Mesothelial cell of epicardium (in vitro differentiated cells): ENCODE measurements around the gene SEMA5A. TPM values are rescaled to one million over a fixed set of nuclear protein-coding genes. Genes with fewer than 3 reads are reported as not detected.

Source experiments
- DNase-seq, 2 experiments: peaks; one replicate each; pipeline ENCODE4 v3.0.0; 2021; ENCODE audit warnings: low spot score in 2 of 2; ENCODE audit not compliant: unreplicated experiment in 2 of 2
- H3K27ac Mint-ChIP-seq: 2 replicates; pipeline ENCODE4 v1.8.0; 2021; ENCODE audit warnings: mixed read lengths
- H3K27me3 Mint-ChIP-seq: 2 replicates; pipeline ENCODE4 v1.8.0; 2021; ENCODE audit warnings: low read depth, mixed read lengths
- H3K36me3 Mint-ChIP-seq: 2 replicates; pipeline ENCODE4 v1.8.0; 2021; ENCODE audit warnings: mixed read lengths
- H3K4me1 Mint-ChIP-seq: 2 replicates; pipeline ENCODE4 v1.8.0; 2021; ENCODE audit warnings: mixed read lengths
- H3K4me3 Mint-ChIP-seq: 2 replicates; pipeline ENCODE4 v1.8.0; 2021; ENCODE audit warnings: mild to moderate bottlenecking, moderate library complexity, mixed read lengths
- H3K9me3 Mint-ChIP-seq: 2 replicates; pipeline ENCODE4 v1.8.0; 2021; ENCODE audit warnings: mixed read lengths
- total RNA-seq: library from RNA; stranded (reverse); gene quantifications from 3 replicates; pipeline ENCODE4 v1.2.1, GENCODE V29; 2021
- TF ChIP-seq, protein P1 (sequence below): fragments of 200-600 bp; sonication (generic); IDR thresholded peaks from one replicate; pipeline ENCODE4 v1.5.0; 2021; ENCODE audit warnings: antibody characterized with exemption; ENCODE audit not compliant: unreplicated experiment

SEMA5A gene
- total RNA-seq, 1 donor from 2014 or later: 26.7 TPM

DNA sequence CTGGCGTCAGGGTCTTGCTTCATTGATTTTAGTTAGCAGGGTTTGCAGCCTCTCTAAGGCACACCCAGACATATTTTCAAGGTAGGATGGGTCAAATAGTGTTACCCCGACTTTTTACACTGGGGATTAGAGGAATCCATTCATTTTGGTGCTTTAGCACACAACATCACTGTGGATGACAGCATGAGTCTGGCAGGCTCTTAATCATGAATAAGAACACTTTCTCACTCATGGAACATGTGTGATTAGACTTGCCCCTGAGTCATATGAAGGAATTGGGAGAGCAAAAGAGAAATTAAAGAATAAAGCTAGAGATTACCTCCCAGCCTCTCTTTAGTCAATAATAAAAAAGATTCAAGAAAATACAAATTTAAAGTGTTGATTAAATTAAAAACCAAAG lies 175.6 kb downstream of the SEMA5A start:
- no peaks in the 10 kb centered on the region for H3K27me3 Mint-ChIP-seq
- H3K36me3 Mint-ChIP-seq: peaks cover 11% of the 10 kb centered on the region
- TF ChIP-seq, protein P1, sequence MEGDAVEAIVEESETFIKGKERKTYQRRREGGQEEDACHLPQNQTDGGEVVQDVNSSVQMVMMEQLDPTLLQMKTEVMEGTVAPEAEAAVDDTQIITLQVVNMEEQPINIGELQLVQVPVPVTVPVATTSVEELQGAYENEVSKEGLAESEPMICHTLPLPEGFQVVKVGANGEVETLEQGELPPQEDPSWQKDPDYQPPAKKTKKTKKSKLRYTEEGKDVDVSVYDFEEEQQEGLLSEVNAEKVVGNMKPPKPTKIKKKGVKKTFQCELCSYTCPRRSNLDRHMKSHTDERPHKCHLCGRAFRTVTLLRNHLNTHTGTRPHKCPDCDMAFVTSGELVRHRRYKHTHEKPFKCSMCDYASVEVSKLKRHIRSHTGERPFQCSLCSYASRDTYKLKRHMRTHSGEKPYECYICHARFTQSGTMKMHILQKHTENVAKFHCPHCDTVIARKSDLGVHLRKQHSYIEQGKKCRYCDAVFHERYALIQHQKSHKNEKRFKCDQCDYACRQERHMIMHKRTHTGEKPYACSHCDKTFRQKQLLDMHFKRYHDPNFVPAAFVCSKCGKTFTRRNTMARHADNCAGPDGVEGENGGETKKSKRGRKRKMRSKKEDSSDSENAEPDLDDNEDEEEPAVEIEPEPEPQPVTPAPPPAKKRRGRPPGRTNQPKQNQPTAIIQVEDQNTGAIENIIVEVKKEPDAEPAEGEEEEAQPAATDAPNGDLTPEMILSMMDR: no peak
- DNase-seq: no peak
- H3K4me3 Mint-ChIP-seq: no peak overlapping the region
- H3K4me1 Mint-ChIP-seq: peaks cover 8% of the 10 kb centered on the region
- H3K9me3 Mint-ChIP-seq: peaks cover 10% of the 10 kb centered on the region
- H3K27ac Mint-ChIP-seq: no peak overlapping the region

DNA sequence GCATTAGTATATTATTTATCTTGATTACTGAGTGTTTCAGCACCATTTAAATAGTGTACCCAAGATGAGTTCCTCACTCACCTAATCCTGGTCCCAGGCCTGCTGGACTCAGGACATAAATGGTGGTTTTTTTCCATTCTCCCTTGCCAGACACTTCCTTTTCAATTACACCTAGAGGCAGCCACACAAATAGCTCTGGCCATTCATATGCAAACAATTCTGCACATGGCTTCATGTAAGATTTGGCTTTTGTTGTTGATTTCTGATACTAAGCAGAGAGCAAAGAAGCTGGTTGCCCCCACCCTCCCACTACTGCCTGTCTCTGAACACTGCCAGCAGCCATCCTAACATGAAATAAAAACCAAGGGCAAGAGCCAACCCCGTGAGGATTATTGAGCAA lies 180.4 kb downstream of the SEMA5A start:
- H3K4me1 Mint-ChIP-seq: peaks cover 14% of the 10 kb centered on the region
- peaks cover 14% of the 10 kb centered on the region for H3K9me3 Mint-ChIP-seq
- TF ChIP-seq, protein P1: no peak
- no peaks in the 10 kb centered on the region for H3K27me3 Mint-ChIP-seq
- DNase-seq: no peak
- peaks cover 11% of the 10 kb centered on the region for H3K36me3 Mint-ChIP-seq
- H3K27ac Mint-ChIP-seq: no peak overlapping the region
- H3K4me3 Mint-ChIP-seq: no peak overlapping the region

DNA sequence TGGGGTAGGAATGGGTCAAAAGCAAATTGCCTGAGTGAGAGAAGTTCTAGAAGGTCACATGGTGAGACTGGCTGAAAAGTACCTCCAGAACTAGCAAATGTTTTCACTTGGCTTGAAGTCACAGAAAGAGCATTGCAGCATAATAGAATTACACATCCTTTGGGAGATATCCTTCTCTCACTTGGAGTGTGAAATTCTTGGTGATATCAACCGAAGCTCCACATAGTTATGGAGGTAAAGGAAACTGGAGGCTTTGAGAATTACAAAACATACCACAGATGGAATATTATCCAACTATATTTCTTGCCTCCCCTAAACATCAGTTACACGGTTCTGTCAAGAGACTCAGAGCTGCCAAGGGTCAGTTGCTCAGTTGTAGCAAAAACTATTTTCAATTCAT lies 182.4 kb downstream of the SEMA5A start:
- DNase-seq: no peak
- no peak overlapping the region for H3K4me3 Mint-ChIP-seq
- peak overlapping the region; percentile 85 for H3K27ac Mint-ChIP-seq
- H3K4me1 Mint-ChIP-seq: peaks cover 21% of the 10 kb centered on the region
- H3K27me3 Mint-ChIP-seq: no peaks in the 10 kb centered on the region
- TF ChIP-seq, protein P1: no peak
- peaks cover 4% of the 10 kb centered on the region for H3K9me3 Mint-ChIP-seq
- H3K36me3 Mint-ChIP-seq: peaks cover 2% of the 10 kb centered on the region

DNA sequence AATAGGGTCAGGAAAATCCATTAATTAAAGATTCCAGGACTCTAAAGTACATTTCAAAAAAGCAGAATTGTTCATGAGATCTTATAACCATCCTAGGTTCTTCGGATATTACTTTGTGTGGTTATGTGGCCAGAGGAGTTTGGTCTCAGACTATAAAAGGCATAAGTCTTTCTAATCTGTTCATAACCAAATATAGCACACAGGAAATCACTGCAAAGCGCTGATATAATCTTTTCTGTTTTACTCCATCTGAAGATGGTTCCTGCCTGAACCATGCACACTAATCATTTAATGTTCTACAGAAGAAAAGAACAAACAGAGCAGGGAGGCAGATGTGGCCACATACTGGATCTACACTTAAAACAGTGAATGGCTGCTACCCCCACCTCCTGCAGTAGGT lies 182.8 kb downstream of the SEMA5A start:
- Mint-ChIP-seq H3K9me3 (peaks cover 4% of the 10 kb centered on the region), H3K27me3 (no peaks in the 10 kb centered on the region), H3K36me3 (no peaks in the 10 kb centered on the region), H3K27ac (peak overlapping the region; percentile 85), H3K4me3 (no peak overlapping the region), H3K4me1 (peaks cover 21% of the 10 kb centered on the region)
- TF ChIP-seq, protein P1: no peak
- DNase-seq: no peak

DNA sequence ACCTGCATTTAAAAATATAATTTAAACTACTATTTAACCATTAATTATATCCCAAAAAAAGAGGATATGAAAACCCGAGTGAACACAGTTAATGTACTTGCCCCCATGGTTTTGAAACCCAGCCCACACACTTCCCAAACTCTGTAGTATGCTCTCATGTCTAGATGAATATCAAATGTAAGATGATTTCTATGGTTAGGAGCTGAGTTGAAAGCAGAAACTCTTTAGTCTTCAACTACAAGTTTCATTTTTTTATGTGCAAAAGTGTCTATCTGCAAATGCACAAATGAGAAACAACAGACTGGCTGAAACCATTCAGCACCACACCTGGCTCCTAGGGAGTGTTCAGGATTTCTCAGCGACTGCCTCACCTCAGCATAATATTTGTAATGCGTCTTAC lies 183.3 kb downstream of the SEMA5A start:
- Mint-ChIP-seq H3K27me3 (no peaks in the 10 kb centered on the region), H3K4me3 (no peak overlapping the region), H3K4me1 (peaks cover 23% of the 10 kb centered on the region), H3K36me3 (no peaks in the 10 kb centered on the region), H3K9me3 (peaks cover 4% of the 10 kb centered on the region), H3K27ac (peak overlapping the region; percentile 85)
- TF ChIP-seq, protein P1: no peak
- no peak for DNase-seq

DNA sequence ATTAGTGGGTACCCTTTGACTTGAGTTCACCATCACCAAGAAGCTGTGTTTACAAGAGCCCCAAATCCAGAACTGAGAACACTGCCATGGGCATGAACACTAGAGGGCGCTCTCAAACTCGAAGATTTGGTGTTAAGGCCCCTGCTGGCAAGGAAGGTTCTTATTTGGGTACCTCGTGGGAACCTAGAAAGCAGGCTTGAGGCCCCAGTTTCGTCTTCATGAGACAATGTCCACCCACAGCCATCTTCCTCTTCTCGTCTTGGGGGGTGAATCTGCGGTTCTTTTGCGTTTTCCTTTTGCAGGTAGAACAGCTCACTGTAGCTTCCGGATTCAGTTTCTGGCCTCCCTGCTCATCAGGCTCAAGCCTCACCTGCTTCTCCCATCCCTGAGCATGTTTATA lies 184.0 kb downstream of the SEMA5A start:
- Mint-ChIP-seq H3K27ac (no peak overlapping the region), H3K36me3 (no peaks in the 10 kb centered on the region), H3K9me3 (peaks cover 4% of the 10 kb centered on the region), H3K27me3 (no peaks in the 10 kb centered on the region), H3K4me1 (peaks cover 27% of the 10 kb centered on the region), H3K4me3 (no peak overlapping the region)
- no peak for DNase-seq
- TF ChIP-seq, protein P1: peak; percentile 50
